AG09319 (cell line): ENCODE measurements around the gene MAGI3.

Source experiments
- DNase-seq: peaks from one replicate; pipeline ENCODE4 v3.0.0-alpha.2; 2010; ENCODE audit warnings: low read depth; ENCODE audit errors: extremely low read depth
- CTCF ChIP-seq: IDR thresholded peaks from 2 replicates; pipeline ENCODE4 v1.5.1; 2011; ENCODE audit warnings: low read depth, mild to moderate bottlenecking, inconsistent platforms, low read length, moderate library complexity

The MAGI3 gene

GRCh38 chr1:113531321-113531720, 141.0 kb downstream of the MAGI3 start:
- TF ChIP-seq CTCF: no peak
- no peak for DNase-seq

GRCh38 chr1:113533061-113533460, 142.7 kb downstream of the MAGI3 start:
- no peak for DNase-seq
- no peak for TF ChIP-seq CTCF

GRCh38 chr1:113534130-113534817, 144.0 kb downstream of the MAGI3 start:
- DNase-seq: no peak
- TF ChIP-seq CTCF: no peak

- no peak for DNase-seq
- TF ChIP-seq CTCF: no peak
Observed at GRCh38 chr1:113534875-113535274, 144.6 kb downstream of the MAGI3 start.

GRCh38 chr1:113536182-113536780, 146.0 kb downstream of the MAGI3 start:
- DNase-seq: no peak
- TF ChIP-seq CTCF: no peak

GRCh38 chr1:113538225-113538624, 147.9 kb downstream of the MAGI3 start:
- TF ChIP-seq CTCF: no peak
- DNase-seq: no peak

GRCh38 chr1:113540335-113540734, 150.0 kb downstream of the MAGI3 start:
- DNase-seq: no peak
- no peak for TF ChIP-seq CTCF
